Measurements from ENCODE around the gene RMI1.
"Not testable (repeated sequence)": the region's sequence is repeated elsewhere in the genome, so short reads cannot be mapped to it uniquely, and the experiment has no call there.

Gene RMI1

DNA sequence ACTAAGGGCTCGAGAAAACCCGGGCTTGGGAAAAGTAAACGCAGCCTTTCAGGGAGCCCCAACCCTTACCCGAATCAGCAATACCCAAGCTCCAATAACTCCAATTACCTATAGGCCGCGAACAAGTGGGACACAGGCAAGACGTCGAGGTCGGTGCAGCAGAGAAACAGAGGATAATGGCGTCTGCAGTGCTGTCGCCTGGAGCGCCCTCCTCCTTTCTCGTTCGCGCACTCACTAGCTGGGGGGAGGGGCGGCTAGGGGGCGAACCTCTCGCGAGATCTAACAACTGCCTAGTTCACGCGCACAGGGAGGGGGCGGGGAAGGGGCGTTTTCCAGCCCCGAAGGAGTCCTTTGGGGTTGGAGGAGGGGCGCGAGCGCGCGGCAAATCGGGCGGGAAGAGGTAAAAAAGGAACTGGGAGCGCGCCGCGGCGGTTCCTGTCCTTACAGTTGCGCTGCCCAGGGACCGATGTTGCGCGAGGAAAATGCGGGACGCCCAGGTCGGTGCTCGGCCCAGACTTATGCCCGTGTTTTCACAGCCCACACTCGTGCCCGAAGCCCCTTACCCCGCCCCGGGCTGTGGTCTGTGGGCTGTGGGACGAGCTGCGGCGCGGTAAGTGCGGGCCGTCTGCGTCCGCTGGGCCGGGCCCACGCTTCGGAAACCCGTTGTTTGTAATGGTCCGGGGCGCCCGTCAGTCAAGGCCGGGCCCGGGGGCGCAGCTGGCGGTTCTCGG is at the start of gene RMI1:
Gene RMI1, plus strand, starts transcription at position 411 of the 731 bp plus-strand sequence. CDS start 20,182 bp downstream, outside the sequence.
- peak; percentile 92 for DNase-seq

GRCh38 chr9:83930881-83931280 is 49.7 kb upstream of the RMI1 start:
- DNase-seq: no peak

DNA sequence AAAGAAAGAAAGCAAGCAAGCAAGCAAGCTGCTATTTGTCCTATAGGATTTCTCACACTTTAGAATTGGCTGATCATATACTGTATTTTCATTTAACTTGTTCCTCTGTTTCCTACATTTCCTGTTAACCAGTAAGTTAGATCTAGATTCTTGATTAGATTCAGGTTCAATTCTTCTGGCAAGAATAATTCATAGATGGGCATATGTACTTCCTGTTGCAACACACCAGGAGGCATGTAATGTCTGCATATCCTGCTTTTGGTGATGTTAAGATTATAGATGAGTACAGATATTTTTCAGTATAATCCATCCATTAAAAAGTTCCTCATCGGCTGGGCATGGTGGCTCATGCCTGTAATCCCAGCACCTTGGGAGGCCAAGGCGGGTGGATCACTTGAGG is 48.6 kb upstream of the RMI1 start:
- no peak for DNase-seq

DNA sequence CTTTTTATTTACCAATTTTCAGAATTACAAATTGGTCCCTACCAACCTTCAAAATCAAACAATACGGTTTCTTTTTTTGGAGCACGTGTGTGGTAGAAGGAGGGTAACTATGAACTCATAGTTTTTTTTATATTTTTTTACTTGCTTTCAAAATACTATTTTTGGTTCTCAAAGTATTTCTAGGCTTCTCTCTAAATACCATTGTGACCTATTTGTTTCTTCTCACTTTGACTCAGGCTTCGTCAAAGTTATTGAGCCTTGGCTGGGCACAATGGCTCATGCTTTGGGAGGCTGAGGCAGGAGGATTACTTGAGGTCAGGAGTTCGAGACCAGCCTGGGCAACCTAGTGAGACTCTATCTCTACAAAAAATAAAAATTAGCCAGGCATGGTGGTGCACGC is 47.8 kb upstream of the RMI1 start:
- DNase-seq: no peak

GRCh38 chr9:83933790-83934189 is 46.8 kb upstream of the RMI1 start:
- no peak for DNase-seq

GRCh38 chr9:83934569-83935275 is 45.9 kb upstream of the RMI1 start:
- DNase-seq: no peak

DNA sequence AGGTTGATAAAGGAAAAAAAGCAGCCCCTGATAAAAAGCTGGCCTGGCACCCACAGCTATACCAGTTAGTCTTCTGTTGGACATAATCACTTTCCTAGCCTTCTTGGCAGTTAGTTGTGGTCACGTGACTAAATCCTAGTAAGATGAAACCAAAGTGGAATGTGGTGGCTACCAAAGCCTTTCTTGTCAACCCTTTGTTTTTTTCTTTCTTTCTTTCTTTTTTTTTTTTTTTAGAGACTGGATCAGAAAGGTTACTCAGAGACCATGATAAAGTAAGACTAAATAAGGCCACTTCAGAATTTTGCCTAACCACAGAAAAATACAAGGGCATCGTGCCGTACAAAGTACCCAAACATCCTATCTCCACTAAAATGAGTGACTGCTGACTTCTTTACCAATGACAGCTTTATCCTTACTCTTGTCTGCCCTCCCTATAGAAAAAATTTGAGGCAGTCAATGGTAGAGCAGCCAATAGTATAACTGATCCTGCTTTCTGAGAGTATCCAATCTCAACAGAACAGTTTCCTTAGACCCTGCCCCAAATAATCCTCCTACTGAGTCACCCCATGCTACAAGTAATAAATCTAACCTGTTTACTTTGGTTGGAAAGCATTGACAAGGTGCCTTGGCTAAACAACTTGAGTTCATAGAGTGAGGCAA is 45.2 kb upstream of the RMI1 start:
- peak; percentile 70 for DNase-seq

DNA sequence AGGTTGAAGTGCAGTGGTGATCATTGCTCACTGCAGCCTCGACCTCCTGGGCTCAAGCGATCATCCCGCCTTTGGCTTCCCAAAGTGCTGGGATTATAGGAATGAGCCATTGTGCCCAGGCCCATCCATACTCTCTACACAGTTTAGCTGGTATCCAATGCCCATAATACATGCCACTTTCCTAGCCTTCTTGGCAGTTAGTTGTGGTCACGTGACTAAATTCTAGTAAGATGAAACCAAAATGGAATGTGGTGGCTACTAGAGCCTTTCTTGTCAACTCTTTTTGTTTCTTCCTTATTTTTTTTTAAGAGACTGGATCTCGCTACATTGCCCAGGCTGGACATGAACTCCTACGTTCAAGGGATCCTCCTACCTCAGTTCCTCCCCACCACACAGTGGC is 44.1 kb upstream of the RMI1 start:
- no peak for DNase-seq

- DNase-seq: peak; percentile 54
Measured at GRCh38 chr9:83937861-83938455, 42.6 kb upstream of the RMI1 start.

GRCh38 chr9:83940590-83941303 is 39.9 kb upstream of the RMI1 start:
- no peak for DNase-seq

DNA sequence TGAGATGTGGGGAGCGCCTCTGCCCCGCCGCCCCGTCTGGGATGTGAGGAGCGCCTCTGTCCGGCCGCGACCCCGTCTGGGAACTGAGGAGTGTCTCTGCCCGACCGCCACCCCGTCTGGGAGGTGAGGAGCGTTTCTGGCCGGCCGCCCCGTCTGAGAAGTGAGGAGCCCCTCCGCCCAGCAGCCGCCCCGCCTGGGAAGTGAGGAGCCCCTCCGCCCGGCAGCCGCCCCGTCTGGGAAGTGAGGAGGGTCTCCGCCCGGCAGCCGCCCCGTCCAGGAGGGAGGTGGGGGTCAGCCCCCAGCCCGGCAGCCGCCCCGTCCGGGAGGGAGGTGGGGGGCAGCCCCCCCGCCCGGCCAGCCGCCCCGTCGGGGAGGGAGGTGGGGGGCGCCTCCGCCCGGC is 32.5 kb upstream of the RMI1 start:
- DNase-seq: not testable (repeated sequence)

- peak; percentile 31 for DNase-seq
Measured at GRCh38 chr9:83956086-83956435, 24.5 kb upstream of the RMI1 start.

DNA sequence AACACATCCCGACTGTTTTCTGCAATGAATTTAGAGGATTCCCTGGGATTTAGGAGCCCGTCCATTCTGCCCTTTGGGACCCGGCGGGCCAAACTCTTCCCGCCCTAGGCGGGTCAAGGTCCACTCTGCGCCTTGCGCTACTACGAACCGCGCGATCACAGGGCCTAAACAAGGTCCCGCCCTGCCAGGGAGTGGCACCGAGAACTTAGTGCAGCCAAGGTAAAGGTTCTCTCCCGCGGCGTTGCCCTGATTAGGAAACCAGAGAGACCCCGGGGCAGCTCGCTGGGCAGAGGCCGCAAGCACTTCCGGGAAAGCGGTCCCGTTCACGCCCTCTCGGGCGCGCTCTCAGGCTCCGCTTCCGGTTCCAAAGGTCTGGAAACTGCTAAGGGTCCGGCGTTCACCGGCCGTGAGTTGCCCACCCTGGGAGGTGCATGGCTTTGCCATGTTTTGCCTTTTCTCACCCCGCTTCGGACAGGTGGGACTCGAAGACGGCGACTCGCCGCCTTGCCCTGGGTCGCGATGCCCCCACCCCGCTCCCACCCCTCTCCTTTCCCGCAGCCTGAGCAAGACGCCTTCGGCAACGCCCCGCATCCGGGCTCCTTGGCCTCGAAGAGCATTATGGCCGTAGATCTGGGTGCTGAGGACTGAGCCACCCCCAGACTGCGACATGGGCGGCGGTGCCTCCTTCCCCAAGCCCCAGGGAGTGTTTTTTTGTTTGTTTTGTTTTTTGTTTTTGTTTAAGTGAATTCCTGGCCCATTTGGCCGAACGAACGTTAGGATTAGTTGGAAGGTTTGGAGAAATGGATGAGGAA is 24.0 kb upstream of the RMI1 start:
- DNase-seq: peak; percentile 70

DNA sequence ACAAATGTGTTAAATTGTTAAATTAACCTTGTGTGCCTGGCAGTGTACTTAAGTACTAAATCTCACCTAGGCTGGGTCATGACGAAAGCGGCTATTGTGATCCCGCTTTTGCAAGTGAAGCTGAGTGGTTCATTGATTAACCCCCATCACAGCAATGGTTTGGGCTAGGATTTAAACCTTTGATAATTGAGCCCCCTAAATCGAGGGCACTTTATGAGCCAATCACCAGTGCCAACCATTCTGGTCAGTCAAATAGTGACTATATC is 23.4 kb upstream of the RMI1 start:
- no peak for DNase-seq

- DNase-seq: no peak
Measured at GRCh38 chr9:83959061-83959460, 21.5 kb upstream of the RMI1 start.

DNA sequence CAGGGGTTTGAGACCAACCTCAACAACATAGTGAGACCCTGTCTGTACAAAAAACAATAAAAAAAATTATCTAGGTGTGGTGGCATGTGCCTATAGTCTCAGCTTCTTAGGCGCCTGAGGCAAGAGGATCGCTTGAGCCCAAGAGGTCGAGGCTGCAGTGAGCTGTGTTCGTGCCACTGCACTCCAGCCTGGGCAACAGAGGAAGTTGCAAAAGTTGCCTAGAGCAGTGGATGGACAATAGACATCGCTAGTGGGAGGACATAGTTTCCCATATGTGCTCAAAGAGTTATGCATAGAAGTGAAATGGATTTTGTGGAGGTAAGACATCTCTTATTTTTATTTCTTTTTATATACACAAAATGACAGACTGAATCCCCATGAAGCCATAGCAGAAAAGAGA is 19.6 kb upstream of the RMI1 start:
- DNase-seq: no peak

- DNase-seq: no peak
Measured at GRCh38 chr9:83962165-83962564, 18.4 kb upstream of the RMI1 start.

GRCh38 chr9:83964973-83965349 is 15.6 kb upstream of the RMI1 start:
- DNase-seq: no peak

DNA sequence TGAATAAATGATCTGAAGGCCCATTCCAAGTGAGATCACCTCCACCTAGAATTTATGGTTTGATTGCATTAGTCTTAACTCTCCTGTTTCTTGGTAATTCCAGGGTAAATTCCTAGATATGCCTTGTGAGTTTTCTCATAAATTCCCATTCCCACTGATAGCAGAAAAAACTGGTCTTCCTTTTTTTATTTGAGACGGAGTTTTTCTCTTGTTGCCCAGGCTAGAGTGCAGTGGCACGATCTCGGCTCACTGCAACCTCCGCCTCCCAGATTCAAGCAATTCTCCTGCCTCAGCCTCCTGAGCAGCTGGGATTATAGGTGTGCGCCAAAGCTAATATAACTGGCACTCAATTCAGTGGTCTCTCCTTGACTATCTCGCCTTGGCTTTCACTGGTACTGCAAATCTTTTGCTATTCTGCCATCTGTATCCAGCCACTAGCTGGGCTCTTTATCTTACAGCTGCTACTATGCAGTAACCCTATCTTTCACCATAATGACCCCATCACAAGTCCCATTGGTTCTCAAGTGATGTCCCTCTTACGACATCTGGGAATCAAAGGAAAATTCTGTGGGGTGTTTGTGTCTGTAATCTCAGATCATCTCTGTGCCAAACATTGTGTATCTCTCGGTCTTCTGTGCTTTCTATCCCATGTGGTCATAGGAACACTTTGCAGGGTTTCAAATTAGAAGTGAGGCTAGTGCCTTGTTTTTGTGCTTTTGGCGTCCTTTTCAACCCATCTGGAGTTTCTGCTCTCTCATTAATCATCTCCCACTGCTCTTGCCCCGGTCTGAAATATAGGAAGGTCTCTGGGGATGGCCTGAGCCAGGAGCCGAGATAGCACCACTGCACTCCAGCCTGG is 15.0 kb upstream of the RMI1 start:
- DNase-seq: peak; percentile 34

DNA sequence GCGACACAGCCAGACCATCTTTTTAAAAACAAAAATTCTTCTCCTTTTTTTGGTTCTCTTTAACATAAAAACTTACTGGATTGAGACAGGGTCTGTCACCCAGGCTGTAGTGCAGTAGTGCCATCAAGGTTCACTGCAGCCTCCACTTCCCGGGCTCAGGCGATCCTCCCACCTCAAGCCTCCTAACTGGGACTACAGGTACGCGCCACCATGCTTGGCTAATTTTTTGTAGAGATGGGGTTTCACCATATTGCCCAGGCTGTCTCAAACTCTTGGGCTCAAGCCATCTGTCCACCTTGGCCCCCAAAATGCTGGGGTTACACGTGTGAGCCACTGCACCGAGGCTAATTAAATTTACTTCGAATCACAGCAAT is 14.4 kb upstream of the RMI1 start:
- no peak for DNase-seq

DNA sequence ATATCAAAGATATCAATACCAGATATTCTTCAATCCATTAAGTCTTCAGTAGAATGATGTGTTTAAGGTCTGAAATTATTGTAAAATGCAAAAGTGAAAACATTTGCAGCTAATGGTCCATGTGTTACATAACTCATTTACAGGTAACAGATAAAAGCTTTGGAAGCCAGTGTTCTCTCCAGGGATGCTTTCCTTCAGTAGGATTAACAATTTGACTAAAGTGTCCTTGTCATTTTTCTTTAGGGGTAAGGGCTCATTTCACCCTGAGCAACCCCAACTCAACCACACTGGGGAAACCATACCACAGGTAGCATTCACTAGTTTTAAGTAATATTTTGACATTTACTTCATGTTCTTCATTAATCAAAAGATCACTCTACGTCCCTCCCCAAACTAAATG is 13.5 kb upstream of the RMI1 start:
- DNase-seq: no peak

DNA sequence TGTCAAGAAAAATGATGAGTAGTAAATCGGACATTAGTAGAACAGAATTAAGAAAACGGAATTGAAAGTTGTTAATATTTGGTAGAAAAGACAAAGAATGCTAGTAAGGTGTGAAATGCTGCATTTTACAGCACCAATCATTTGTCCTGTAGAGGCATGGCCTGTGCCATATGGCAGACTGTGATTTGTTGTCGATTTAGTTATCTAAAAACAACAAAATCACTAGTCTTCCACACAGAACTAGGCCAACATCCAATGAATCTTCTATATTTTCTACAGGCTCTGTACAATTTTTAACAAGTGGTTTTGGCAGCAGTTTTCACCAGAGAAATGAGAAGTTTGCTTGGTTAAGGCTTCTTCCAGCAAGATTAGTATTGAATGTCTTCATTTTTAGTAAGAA is 11.0 kb upstream of the RMI1 start:
- DNase-seq: no peak
